ENCODE results near the gene PPP4C.

PPP4C gene

DNA sequence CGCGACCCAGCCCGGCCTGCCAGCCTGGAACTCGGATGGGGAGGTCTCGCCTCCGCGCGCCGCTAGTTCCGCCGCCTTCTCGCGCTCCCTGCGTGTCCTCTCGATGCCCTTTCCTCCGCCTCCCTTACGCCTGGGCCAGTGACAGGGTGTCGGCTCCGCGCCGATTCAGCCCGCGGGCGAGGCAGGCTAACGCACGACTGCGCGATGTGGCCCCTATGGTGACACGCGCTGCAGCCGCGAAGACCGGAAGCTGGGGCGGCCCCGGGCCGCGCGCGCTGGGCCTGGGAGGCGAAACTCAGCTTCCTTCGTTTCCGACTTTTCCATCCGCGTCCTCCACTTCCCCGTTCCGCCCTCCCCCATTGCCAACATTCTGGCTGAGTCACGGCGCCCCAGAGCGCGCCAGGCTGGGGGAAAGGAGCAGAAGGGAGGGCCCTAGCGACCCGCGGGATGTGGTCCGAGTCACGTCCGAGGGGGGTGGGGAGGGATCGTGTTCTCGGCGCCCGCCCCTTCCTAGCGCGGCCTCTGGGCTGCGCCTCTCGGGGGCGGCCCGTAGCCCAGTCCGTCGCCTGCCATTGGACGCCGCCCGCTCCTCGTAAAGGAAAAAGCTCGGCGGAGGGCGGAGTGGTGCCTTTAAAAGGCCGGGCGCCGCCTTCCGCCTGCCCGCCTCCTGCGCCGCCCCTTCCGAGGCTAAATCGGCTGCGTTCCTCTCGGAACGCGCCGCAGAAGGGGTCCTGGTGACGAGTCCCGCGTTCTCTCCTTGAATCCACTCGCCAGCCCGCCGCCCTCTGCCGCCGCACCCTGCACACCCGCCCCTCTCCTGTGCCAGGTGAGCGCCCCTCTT, 10.5 kb upstream of the PPP4C start, which contains the start of gene ALDOA:
TSS of gene ALDOA (plus strand) at position 659 of the 841 bp plus-strand sequence. CDS start 1,138 bp downstream, outside the sequence.
- H3K4me1 Mint-ChIP-seq = peaks cover 27% of the 10 kb centered on the region
- ATAC-seq (ENCODE audit: low read depth) = peak; percentile 82
- peak; percentile 91 to 93 for DNase-seq (ENCODE audit: low spot score in 2 of 2)
- H3K4me3 Mint-ChIP-seq = peak within 1 kb of the TSS; percentile 98
- H3K36me3 Mint-ChIP-seq = peaks cover 17% of the 10 kb centered on the region
- H3K9me3 Mint-ChIP-seq = no peaks in the 10 kb centered on the region
- H3K27ac Mint-ChIP-seq = peak within 1 kb of the TSS; percentile 92
- no peaks in the 10 kb centered on the region for H3K27me3 Mint-ChIP-seq

- Mint-ChIP-seq H3K27me3 (no peaks in the 10 kb centered on the region), H3K36me3 (peaks cover 18% of the 10 kb centered on the region), H3K4me3 (peak overlapping the region; percentile 98), H3K9me3 (no peaks in the 10 kb centered on the region), H3K4me1 (peaks cover 24% of the 10 kb centered on the region), H3K27ac (peak overlapping the region; percentile 92)
- DNase-seq (ENCODE audit: low spot score in 2 of 2) = no peak
- ATAC-seq (ENCODE audit: low read depth) = no peak
These were observed 9.6 kb upstream of the PPP4C start for GRCh38 chr16:30065943-30066760.

GRCh38 chr16:30066761-30067583, 8.8 kb upstream of the PPP4C start:
- peaks cover 18% of the 10 kb centered on the region for H3K36me3 Mint-ChIP-seq
- no peaks in the 10 kb centered on the region for H3K9me3 Mint-ChIP-seq
- H3K4me1 Mint-ChIP-seq = peaks cover 24% of the 10 kb centered on the region
- DNase-seq (ENCODE audit: low spot score in 2 of 2) = no peak
- no peak for ATAC-seq (ENCODE audit: low read depth)
- H3K27ac Mint-ChIP-seq = peak overlapping the region; percentile 92
- H3K4me3 Mint-ChIP-seq = peak overlapping the region; percentile 98
- H3K27me3 Mint-ChIP-seq = no peaks in the 10 kb centered on the region

GRCh38 chr16:30067584-30067916, 8.2 kb upstream of the PPP4C start:
- peaks cover 21% of the 10 kb centered on the region for H3K36me3 Mint-ChIP-seq

GRCh38 chr16:30068333-30068732, 7.5 kb upstream of the PPP4C start:
- Mint-ChIP-seq H3K27ac (no peak overlapping the region), H3K4me1 (peaks cover 24% of the 10 kb centered on the region), H3K9me3 (no peaks in the 10 kb centered on the region), H3K36me3 (peaks cover 21% of the 10 kb centered on the region), H3K27me3 (no peaks in the 10 kb centered on the region), H3K4me3 (no peak overlapping the region)
- DNase-seq (ENCODE audit: low spot score in 2 of 2) (no peak), ATAC-seq (ENCODE audit: low read depth) (no peak)

More at GRCh38 chr16:30067584-30067916, 8.2 kb upstream of the PPP4C start:
- no peak for ATAC-seq (ENCODE audit: low read depth)
- no peaks in the 10 kb centered on the region for H3K27me3 Mint-ChIP-seq
- H3K27ac Mint-ChIP-seq = no peak overlapping the region
- H3K4me3 Mint-ChIP-seq = no peak overlapping the region
- no peak for DNase-seq (ENCODE audit: low spot score in 2 of 2)
- H3K4me1 Mint-ChIP-seq = peaks cover 24% of the 10 kb centered on the region
- H3K9me3 Mint-ChIP-seq = no peaks in the 10 kb centered on the region

GRCh38 chr16:30068750-30069610, 6.8 kb upstream of the PPP4C start:
- Mint-ChIP-seq H3K27ac (no peak overlapping the region), H3K36me3 (peaks cover 21% of the 10 kb centered on the region), H3K9me3 (no peaks in the 10 kb centered on the region), H3K4me3 (no peak overlapping the region), H3K4me1 (peaks cover 22% of the 10 kb centered on the region), H3K27me3 (no peaks in the 10 kb centered on the region)
- DNase-seq (ENCODE audit: low spot score in 2 of 2) = peak; percentile 39 to 58
- ATAC-seq (ENCODE audit: low read depth) = no peak

GRCh38 chr16:30069611-30070462, 6.0 kb upstream of the PPP4C start:
- ATAC-seq (ENCODE audit: low read depth) = no peak

DNA sequence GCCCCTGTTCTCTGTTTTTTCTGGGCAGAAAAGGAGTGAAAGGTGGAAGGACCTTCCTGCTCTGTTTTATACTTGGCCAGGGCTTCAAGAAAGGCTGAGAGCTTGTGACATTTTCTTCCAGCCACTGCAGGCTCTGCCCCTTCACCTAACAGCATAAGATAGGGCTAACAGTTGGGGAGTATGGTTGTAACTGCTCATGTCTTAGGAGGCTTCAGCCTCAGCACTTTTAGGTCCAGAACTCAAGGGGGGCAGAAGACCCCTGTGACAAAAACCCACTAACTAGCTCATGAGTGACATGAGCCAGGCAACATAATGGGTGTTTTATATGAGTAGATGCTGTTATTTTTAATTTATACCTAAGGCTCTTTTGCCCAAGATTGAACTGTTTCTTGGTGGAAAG, 5.3 kb upstream of the PPP4C start:
- Mint-ChIP-seq H3K4me1 (peaks cover 22% of the 10 kb centered on the region), H3K27ac (no peak overlapping the region), H3K27me3 (no peaks in the 10 kb centered on the region), H3K9me3 (no peaks in the 10 kb centered on the region), H3K36me3 (peaks cover 21% of the 10 kb centered on the region), H3K4me3 (no peak overlapping the region)
- DNase-seq (ENCODE audit: low spot score in 2 of 2) (no peak), ATAC-seq (ENCODE audit: low read depth) (no peak)

More at GRCh38 chr16:30069611-30070462, 6.0 kb upstream of the PPP4C start:
- no peak for DNase-seq (ENCODE audit: low spot score in 2 of 2)
- Mint-ChIP-seq H3K27ac (no peak overlapping the region), H3K9me3 (no peaks in the 10 kb centered on the region), H3K36me3 (peaks cover 21% of the 10 kb centered on the region), H3K4me1 (peaks cover 22% of the 10 kb centered on the region), H3K27me3 (no peaks in the 10 kb centered on the region), H3K4me3 (no peak overlapping the region)

GRCh38 chr16:30076276-30076791, 540 bp downstream of the PPP4C start:
- ATAC-seq (ENCODE audit: low read depth) (peak; percentile 48), DNase-seq (ENCODE audit: low spot score in 2 of 2) (no peak)
- Mint-ChIP-seq H3K27ac (peak overlapping the region; percentile 97), H3K36me3 (peaks cover 15% of the 10 kb centered on the region), H3K9me3 (no peaks in the 10 kb centered on the region), H3K27me3 (no peaks in the 10 kb centered on the region), H3K4me3 (peak overlapping the region; percentile 94), H3K4me1 (peaks cover 22% of the 10 kb centered on the region)

GRCh38 chr16:30077656-30078055, 1.9 kb downstream of the PPP4C start:
- H3K4me1 Mint-ChIP-seq = peaks cover 22% of the 10 kb centered on the region
- H3K27me3 Mint-ChIP-seq = no peaks in the 10 kb centered on the region
- DNase-seq (ENCODE audit: low spot score in 2 of 2) = no peak
- no peak for ATAC-seq (ENCODE audit: low read depth)
- H3K36me3 Mint-ChIP-seq = peaks cover 21% of the 10 kb centered on the region
- peak overlapping the region; percentile 97 for H3K27ac Mint-ChIP-seq
- H3K9me3 Mint-ChIP-seq = no peaks in the 10 kb centered on the region
- peak overlapping the region; percentile 22 for H3K4me3 Mint-ChIP-seq

DNA sequence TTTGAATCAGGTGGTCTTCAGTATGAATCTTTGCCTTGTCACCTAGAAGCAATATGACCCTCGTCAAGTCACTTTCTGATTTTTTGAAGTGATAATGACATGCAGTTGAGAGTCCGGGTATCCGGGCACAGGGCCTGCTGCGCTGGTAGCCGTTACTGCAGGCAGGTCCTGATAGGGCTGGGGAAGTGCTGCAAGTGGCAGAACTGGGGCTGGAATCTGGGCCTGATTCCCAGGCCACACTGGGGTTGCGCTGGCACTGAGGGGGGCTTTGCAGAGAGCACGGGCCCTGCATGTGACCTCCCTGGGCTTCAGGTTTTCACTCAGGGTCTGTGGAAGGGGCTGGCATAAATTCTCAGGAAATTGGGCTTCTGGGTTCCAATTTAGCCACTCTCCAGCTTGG, 3.0 kb downstream of the PPP4C start:
- DNase-seq (ENCODE audit: low spot score in 2 of 2) (no peak), ATAC-seq (ENCODE audit: low read depth) (no peak)
- H3K4me1 Mint-ChIP-seq = peaks cover 22% of the 10 kb centered on the region
- peaks cover 25% of the 10 kb centered on the region for H3K36me3 Mint-ChIP-seq
- no peaks in the 10 kb centered on the region for H3K27me3 Mint-ChIP-seq
- no peaks in the 10 kb centered on the region for H3K9me3 Mint-ChIP-seq
- H3K4me3 Mint-ChIP-seq = no peak overlapping the region
- no peak overlapping the region for H3K27ac Mint-ChIP-seq

- H3K4me1 Mint-ChIP-seq = peaks cover 22% of the 10 kb centered on the region
- no peaks in the 10 kb centered on the region for H3K9me3 Mint-ChIP-seq
- H3K27ac Mint-ChIP-seq = no peak overlapping the region
- H3K36me3 Mint-ChIP-seq = peaks cover 25% of the 10 kb centered on the region
- ATAC-seq (ENCODE audit: low read depth) (no peak), DNase-seq (ENCODE audit: low spot score in 2 of 2) (no peak)
- no peak overlapping the region for H3K4me3 Mint-ChIP-seq
- H3K27me3 Mint-ChIP-seq = no peaks in the 10 kb centered on the region
These were observed 3.7 kb downstream of the PPP4C start for GRCh38 chr16:30079480-30079879.
